Measurements from ENCODE around the gene PIK3R1. TPM values are rescaled to one million over a fixed set of nuclear protein-coding genes. Genes with fewer than 3 reads are reported as not detected.
A peak's percentile ranks its signal among the peaks of the same experiment; 100 is the strongest.

The PIK3R1 gene
- total RNA-seq, 1 donor from 2014 or later = 52.2 TPM

- no peak for ATAC-seq (ENCODE audit: low read depth)
- DNase-seq = no peak
- H3K27ac Mint-ChIP-seq = peak overlapping the region; percentile 53
Observed at GRCh38 chr5:68251804-68252522, 36.4 kb downstream of the PIK3R1 start.

GRCh38 chr5:68252673-68253623 is 37.4 kb downstream of the PIK3R1 start:
- Mint-ChIP-seq H3K9me3 (no peaks in the 10 kb centered on the region), H3K4me1 (peaks cover 83% of the 10 kb centered on the region), H3K27me3 (no peaks in the 10 kb centered on the region), H3K36me3 (ENCODE audit: low read depth) (peaks cover 9% of the 10 kb centered on the region), H3K4me3 (no peak overlapping the region), H3K27ac (no peak overlapping the region)
- POLR2A ChIA-PET = interaction anchor here (0.6 to 2.2 kb wide), 6 partner anchors 13 to 1068 kb away, joined by 3 to 12 read pairs (median 4); partner anchors contain the start of gene PIK3R1
- no peak for TF ChIP-seq CTCF (IDR thresholded peaks at IDR 0.05)
- ATAC-seq (ENCODE audit: low read depth) = peak; percentile 75
- no peak for DNase-seq
- intact Hi-C loops (cut with micrococcal nuclease) = loop anchor here (1.0 to 10.0 kb wide), 4 partner anchors 38 to 1948 kb away; partner anchors contain the start of gene PIK3R1
- CTCF ChIA-PET = interaction anchor here (0.8 to 6.9 kb wide), 18 partner anchors 9 to 1267 kb away, joined by 3 to 127 read pairs (median 4); partner anchors contain the start of gene PIK3R1

More at GRCh38 chr5:68251804-68252522, 36.4 kb downstream of the PIK3R1 start:
- POLR2A ChIA-PET = interaction anchor here (0.6 to 2.2 kb wide), 5 partner anchors 14 to 1067 kb away, joined by 3 to 12 read pairs (median 3); partner anchors contain the start of gene PIK3R1
- H3K27me3 Mint-ChIP-seq = no peaks in the 10 kb centered on the region
- H3K4me1 Mint-ChIP-seq = peaks cover 79% of the 10 kb centered on the region
- H3K36me3 Mint-ChIP-seq (ENCODE audit: low read depth) = peaks cover 4% of the 10 kb centered on the region
- H3K4me3 Mint-ChIP-seq = no peak overlapping the region
- no peaks in the 10 kb centered on the region for H3K9me3 Mint-ChIP-seq
- CTCF ChIA-PET = interaction anchor here (1.0 to 6.9 kb wide), 15 partner anchors 9 to 1095 kb away, joined by 3 to 127 read pairs (median 4); partner anchors contain the start of gene PIK3R1
- TF ChIP-seq CTCF (IDR thresholded peaks at IDR 0.05) = no peak
- intact Hi-C loops (cut with micrococcal nuclease) = loop anchor here (1.0 to 10.0 kb wide), 4 partner anchors 37 to 1947 kb away; partner anchors contain the start of gene PIK3R1

GRCh38 chr5:68253624-68254585 is 38.3 kb downstream of the PIK3R1 start:
- Mint-ChIP-seq H3K9me3 (no peaks in the 10 kb centered on the region), H3K27ac (no peak overlapping the region), H3K4me1 (peaks cover 85% of the 10 kb centered on the region), H3K27me3 (no peaks in the 10 kb centered on the region), H3K4me3 (no peak overlapping the region), H3K36me3 (ENCODE audit: low read depth) (peaks cover 14% of the 10 kb centered on the region)
- no peak for TF ChIP-seq CTCF (IDR thresholded peaks at IDR 0.05)
- DNase-seq (no peak), ATAC-seq (ENCODE audit: low read depth) (no peak)
- CTCF ChIA-PET = interaction anchor here (0.8 to 6.9 kb wide), 10 partner anchors 8 to 1268 kb away, joined by 3 to 127 read pairs (median 4); partner anchors contain the start of gene PIK3R1
- POLR2A ChIA-PET = interaction anchor here (0.7 kb wide), 1 partner anchor 1031 kb away, joined by 4 read pairs; no protein-coding TSS in a partner anchor
- intact Hi-C loops (cut with micrococcal nuclease) = loop anchor here (10.0 kb wide), 1 partner anchor 1949 kb away; no protein-coding TSS in a partner anchor

DNA sequence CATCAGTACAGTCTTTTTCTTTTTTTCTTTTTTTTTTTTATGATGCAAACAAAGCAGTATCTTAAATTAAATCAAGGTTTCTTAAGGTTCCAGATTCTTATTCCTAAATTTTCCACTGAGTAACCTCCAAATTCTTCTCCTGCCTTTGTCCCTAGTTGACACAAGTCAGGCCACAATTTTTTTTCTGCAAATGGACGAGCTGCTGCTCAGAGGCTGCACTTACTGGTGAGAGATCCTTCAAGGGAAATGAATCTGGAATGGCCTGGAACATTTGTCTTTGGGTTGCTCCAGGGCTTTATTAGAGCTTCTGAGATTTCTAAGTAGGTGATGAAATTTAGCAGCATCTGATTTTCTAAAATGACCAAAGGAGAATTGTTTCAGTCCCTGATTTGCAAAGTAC is 39.3 kb downstream of the PIK3R1 start:
- ChIA-PET CTCF (interaction anchor here (0.8 to 6.9 kb wide), 3 partner anchors 15 to 1267 kb away, joined by 3 to 127 read pairs (median 3); no protein-coding TSS in a partner anchor), POLR2A (no interaction called here)
- H3K4me3 Mint-ChIP-seq = no peak overlapping the region
- no peaks in the 10 kb centered on the region for H3K27me3 Mint-ChIP-seq
- no peaks in the 10 kb centered on the region for H3K9me3 Mint-ChIP-seq
- H3K4me1 Mint-ChIP-seq = peaks cover 81% of the 10 kb centered on the region
- H3K27ac Mint-ChIP-seq = no peak overlapping the region
- intact Hi-C loops (cut with micrococcal nuclease) = loop anchor here (10.0 kb wide), 1 partner anchor 1950 kb away; no protein-coding TSS in a partner anchor
- H3K36me3 Mint-ChIP-seq (ENCODE audit: low read depth) = peaks cover 14% of the 10 kb centered on the region
- no peak for DNase-seq
- ATAC-seq (ENCODE audit: low read depth) = no peak
- TF ChIP-seq CTCF (IDR thresholded peaks at IDR 0.05) = no peak

Measured in activated B cell treated with CpG ODN at 0.5 μM for 24 hours (primary cell).